ENCODE results near the gene WASHC2A. TPM values are rescaled to one million over a fixed set of nuclear protein-coding genes. Genes with fewer than 3 reads are reported as not detected.
"Not testable (repeated sequence)": the region's sequence is repeated elsewhere in the genome, so short reads cannot be mapped to it uniquely, and the experiment has no call there.

WASHC2A gene, protein sequence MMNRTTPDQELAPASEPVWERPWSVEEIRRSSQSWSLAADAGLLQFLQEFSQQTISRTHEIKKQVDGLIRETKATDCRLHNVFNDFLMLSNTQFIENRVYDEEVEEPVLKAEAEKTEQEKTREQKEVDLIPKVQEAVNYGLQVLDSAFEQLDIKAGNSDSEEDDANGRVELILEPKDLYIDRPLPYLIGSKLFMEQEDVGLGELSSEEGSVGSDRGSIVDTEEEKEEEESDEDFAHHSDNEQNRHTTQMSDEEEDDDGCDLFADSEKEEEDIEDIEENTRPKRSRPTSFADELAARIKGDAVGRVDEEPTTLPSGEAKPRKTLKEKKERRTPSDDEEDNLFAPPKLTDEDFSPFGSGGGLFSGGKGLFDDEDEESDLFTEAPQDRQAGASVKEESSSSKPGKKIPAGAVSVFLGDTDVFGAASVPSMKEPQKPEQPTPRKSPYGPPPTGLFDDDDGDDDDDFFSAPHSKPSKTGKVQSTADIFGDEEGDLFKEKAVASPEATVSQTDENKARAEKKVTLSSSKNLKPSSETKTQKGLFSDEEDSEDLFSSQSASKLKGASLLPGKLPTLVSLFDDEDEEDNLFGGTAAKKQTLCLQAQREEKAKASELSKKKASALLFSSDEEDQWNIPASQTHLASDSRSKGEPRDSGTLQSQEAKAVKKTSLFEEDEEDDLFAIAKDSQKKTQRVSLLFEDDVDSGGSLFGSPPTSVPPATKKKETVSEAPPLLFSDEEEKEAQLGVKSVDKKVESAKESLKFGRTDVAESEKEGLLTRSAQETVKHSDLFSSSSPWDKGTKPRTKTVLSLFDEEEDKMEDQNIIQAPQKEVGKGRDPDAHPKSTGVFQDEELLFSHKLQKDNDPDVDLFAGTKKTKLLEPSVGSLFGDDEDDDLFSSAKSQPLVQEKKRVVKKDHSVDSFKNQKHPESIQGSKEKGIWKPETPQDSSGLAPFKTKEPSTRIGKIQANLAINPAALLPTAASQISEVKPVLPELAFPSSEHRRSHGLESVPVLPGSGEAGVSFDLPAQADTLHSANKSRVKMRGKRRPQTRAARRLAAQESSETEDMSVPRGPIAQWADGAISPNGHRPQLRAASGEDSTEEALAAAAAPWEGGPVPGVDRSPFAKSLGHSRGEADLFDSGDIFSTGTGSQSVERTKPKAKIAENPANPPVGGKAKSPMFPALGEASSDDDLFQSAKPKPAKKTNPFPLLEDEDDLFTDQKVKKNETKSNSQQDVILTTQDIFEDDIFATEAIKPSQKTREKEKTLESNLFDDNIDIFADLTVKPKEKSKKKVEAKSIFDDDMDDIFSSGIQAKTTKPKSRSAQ (N-terminal part only)
- 10 to 100 TPM; 14.8 to 18.8 TPM for total RNA-seq
- polyA plus RNA-seq, result 1 to 10 TPM; 5.3 to 7.5 TPM

DNA sequence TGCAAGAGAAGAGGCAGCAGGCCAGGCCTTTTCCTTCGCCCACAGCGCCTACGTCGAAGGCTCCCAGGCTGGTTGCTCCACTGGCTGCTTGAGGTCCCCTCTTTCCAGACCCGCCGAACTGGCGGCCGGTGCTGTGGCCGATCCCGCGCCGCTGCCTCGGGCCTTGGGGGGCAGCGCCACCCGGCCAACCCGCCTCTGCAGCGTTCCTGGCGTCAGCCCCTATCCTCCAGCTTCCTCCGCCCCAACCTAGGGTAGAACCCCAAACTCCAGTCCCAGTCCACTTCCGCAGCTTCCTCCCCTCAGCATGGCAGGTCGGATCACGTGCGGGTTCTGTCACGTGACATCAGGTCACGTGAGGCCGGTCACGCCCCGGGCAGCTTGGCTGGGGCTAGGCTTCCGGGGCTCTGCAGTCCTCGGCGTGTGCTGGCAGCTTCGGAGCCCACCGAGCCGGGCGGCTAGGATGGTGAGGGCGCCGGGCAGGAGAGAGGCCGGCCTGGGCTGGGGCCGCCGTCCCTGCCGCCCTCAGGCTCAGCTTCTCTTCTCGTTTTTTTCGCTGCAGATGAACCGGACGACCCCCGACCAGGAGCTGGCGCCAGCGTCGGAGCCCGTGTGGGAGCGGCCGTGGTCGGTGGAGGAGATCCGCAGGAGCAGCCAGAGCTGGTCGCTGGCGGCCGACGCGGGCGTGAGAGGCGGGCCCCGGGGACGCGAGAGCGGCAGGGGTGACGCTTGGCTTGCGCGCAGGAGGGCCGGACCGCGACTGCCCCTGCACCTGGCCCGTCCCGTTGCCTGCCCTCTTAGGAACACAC, at the start of gene WASHC2A:
TSS of gene WASHC2A (plus strand) at position 409 of the 806 bp plus-strand sequence. CDS start at position 461, 52 bp downstream.
- not testable (repeated sequence) for H3K4me1 ChIP-seq (ENCODE audit: control insufficient read depth in 4 of 4, insufficient read depth in 4 of 4, low read length in 3 of 4); H3K9me3 ChIP-seq (ENCODE audit: control insufficient read depth in 4 of 4, low read length in 3 of 4); H3K36me3 ChIP-seq (ENCODE audit: control insufficient read depth in 4 of 4, insufficient read depth in 3 of 4, low read depth in 1 of 4, low read length in 3 of 4); H3K27me3 ChIP-seq (ENCODE audit: control insufficient read depth in 4 of 4, insufficient read depth in 4 of 4, low read length in 3 of 4); H3K9ac ChIP-seq (ENCODE audit: low read depth in 1 of 2, low read length in 2 of 2)
- WGBS, result under 1% methylated on average over 50 of the region's 73 CpGs
- Histone ChIP-seq H3K4me3 (ENCODE audit: low read depth in 1 of 3, low read length in 3 of 3) (peak within 1 kb of the TSS; percentile 63 to 71 (median 66)), H3K27ac (ENCODE audit: low read depth in 1 of 2, low read length in 2 of 2) (peak within 1 kb of the TSS; percentile 48 to 71)
- TF ChIP-seq YY1 (IDR thresholded peaks at IDR 0.05) (peak; percentile 53), GABPA (IDR thresholded peaks at IDR 0.05 in 1 of 2, conservative IDR thresholded peaks at IDR 0.05 in 1 of 2) (peak in 1 of 2 donors; percentile 63)
- TF ChIP-seq, protein P1, sequence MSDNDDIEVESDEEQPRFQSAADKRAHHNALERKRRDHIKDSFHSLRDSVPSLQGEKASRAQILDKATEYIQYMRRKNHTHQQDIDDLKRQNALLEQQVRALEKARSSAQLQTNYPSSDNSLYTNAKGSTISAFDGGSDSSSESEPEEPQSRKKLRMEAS (IDR thresholded peaks at IDR 0.05), result peak; percentile 19
- DNase-seq (ENCODE audit: low spot score), result peak; percentile 41

DNA sequence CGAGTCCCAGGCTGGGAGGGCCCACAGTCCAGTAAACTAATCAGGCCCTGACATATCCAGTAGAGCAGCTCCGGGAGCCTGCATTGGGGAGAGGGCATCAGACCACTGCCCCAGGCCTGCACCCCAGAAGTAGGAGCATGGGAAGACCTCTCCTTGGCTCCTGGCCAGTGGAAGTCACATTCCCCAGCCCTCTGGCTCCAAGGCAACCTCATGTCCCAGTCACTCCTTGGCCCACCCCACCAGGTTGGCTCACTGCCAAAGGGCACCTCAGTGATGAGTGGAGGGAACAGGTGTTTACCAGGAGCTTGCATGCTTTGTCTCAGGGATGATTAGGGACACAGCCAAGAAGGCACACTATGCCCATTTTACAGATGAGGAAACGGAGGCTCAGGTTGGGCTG, 48.5 kb upstream of the WASHC2A start:
- not testable (repeated sequence) for H3K27me3 ChIP-seq (ENCODE audit: control insufficient read depth in 4 of 4, insufficient read depth in 4 of 4, low read length in 3 of 4); H3K27ac ChIP-seq (ENCODE audit: low read depth in 1 of 2, low read length in 2 of 2); H3K9me3 ChIP-seq (ENCODE audit: control insufficient read depth in 4 of 4, low read length in 3 of 4); H3K36me3 ChIP-seq (ENCODE audit: control insufficient read depth in 4 of 4, insufficient read depth in 3 of 4, low read depth in 1 of 4, low read length in 3 of 4); H3K4me1 ChIP-seq (ENCODE audit: control insufficient read depth in 4 of 4, insufficient read depth in 4 of 4, low read length in 3 of 4); H3K4me3 ChIP-seq (ENCODE audit: low read depth in 1 of 3, low read length in 3 of 3); H3K9ac ChIP-seq (ENCODE audit: low read depth in 1 of 2, low read length in 2 of 2); DNase-seq (ENCODE audit: low spot score)
- 87% methylated on average over 3 of the region's 3 CpGs for WGBS

DNA sequence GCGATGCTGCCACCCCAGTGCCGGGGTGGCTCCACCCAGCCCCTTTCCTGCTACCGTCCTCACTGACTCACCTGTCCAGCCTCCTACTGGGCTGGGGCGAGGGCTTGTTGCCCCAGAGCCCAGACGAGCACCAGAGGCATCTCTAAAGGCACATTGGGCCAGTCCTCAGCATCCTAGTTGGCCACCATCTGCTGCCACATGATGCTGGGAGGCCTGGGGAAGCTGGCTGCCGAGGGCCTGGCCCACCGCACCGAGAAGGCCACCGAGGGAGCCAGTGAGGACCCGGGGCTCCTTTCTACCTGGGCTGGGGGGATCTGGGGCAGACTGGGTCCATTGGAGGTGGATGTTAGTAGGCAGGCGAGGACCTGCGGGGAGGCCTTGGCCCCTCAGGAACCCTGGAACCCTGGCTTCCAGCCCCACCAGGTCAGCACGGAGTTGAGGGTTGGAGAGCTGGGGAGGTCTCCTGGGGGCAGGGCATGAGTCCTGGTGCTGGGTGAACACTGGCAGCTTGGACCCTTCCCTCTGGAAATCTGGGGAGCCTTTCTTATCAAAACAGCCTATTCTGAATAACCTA, 47.2 kb upstream of the WASHC2A start:
- not testable (repeated sequence) for H3K9ac ChIP-seq (ENCODE audit: low read depth in 1 of 2, low read length in 2 of 2)

DNA sequence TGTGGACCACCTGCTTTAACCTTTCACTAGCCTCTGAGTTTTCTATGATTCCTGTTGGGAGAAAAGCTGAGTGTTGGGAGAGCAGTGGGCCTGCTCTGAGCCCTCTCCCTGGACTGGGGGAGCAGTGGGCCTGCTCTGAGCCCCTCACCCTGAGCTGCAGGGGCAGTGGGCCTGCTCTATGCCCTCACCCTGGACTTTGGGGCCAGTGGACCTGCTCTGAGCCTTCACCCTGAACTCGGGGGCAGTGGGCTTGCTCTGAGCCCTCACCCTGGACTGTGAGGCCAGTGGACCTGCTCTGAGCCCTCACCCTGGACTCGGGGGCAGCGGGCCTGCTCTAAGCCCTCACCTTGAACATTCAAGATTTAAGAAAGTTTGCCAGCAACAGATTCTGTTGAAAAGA, 46.1 kb upstream of the WASHC2A start:
- no peaks in the 10 kb centered on the region for H3K9me3 ChIP-seq (ENCODE audit: control insufficient read depth in 4 of 4, low read length in 3 of 4)
- H3K4me1 ChIP-seq (ENCODE audit: control insufficient read depth in 4 of 4, insufficient read depth in 4 of 4, low read length in 3 of 4), result no peaks in the 10 kb centered on the region
- H3K27me3 ChIP-seq (ENCODE audit: control insufficient read depth in 4 of 4, insufficient read depth in 4 of 4, low read length in 3 of 4), result no peaks in the 10 kb centered on the region
- H3K9ac ChIP-seq (ENCODE audit: low read depth in 1 of 2, low read length in 2 of 2), result no peak overlapping the region
- no peaks in the 10 kb centered on the region for H3K36me3 ChIP-seq (ENCODE audit: control insufficient read depth in 4 of 4, insufficient read depth in 3 of 4, low read depth in 1 of 4, low read length in 3 of 4)
- no peak overlapping the region for H3K27ac ChIP-seq (ENCODE audit: low read depth in 1 of 2, low read length in 2 of 2)
- no peak for DNase-seq (ENCODE audit: low spot score)
- WGBS, result 83% methylated on average over 3 of the region's 3 CpGs
- H3K4me3 ChIP-seq (ENCODE audit: low read depth in 1 of 3, low read length in 3 of 3), result no peak overlapping the region
- TF ChIP-seq GABPA (IDR thresholded peaks at IDR 0.05 in 1 of 2, conservative IDR thresholded peaks at IDR 0.05 in 1 of 2) (no peak), RAD21 (IDR thresholded peaks at IDR 0.05) (no peak), JUND (IDR thresholded peaks at IDR 0.05) (no peak), HNF4G (IDR thresholded peaks at IDR 0.05) (no peak), NR2F2 (IDR thresholded peaks at IDR 0.05) (no peak), SP1 (IDR thresholded peaks at IDR 0.05) (no peak)
- TF ChIP-seq, protein P2, sequence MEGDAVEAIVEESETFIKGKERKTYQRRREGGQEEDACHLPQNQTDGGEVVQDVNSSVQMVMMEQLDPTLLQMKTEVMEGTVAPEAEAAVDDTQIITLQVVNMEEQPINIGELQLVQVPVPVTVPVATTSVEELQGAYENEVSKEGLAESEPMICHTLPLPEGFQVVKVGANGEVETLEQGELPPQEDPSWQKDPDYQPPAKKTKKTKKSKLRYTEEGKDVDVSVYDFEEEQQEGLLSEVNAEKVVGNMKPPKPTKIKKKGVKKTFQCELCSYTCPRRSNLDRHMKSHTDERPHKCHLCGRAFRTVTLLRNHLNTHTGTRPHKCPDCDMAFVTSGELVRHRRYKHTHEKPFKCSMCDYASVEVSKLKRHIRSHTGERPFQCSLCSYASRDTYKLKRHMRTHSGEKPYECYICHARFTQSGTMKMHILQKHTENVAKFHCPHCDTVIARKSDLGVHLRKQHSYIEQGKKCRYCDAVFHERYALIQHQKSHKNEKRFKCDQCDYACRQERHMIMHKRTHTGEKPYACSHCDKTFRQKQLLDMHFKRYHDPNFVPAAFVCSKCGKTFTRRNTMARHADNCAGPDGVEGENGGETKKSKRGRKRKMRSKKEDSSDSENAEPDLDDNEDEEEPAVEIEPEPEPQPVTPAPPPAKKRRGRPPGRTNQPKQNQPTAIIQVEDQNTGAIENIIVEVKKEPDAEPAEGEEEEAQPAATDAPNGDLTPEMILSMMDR (IDR thresholded peaks at IDR 0.05; ENCODE audit: low read depth, low read length, missing input control), result no peak
- TF ChIP-seq, protein P1 (IDR thresholded peaks at IDR 0.05), result no peak
- TF ChIP-seq, protein P3, sequence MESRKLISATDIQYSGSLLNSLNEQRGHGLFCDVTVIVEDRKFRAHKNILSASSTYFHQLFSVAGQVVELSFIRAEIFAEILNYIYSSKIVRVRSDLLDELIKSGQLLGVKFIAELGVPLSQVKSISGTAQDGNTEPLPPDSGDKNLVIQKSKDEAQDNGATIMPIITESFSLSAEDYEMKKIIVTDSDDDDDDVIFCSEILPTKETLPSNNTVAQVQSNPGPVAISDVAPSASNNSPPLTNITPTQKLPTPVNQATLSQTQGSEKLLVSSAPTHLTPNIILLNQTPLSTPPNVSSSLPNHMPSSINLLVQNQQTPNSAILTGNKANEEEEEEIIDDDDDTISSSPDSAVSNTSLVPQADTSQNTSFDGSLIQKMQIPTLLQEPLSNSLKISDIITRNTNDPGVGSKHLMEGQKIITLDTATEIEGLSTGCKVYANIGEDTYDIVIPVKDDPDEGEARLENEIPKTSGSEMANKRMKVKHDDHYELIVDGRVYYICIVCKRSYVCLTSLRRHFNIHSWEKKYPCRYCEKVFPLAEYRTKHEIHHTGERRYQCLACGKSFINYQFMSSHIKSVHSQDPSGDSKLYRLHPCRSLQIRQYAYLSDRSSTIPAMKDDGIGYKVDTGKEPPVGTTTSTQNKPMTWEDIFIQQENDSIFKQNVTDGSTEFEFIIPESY (IDR thresholded peaks at IDR 0.05), result no peak
- TF ChIP-seq, protein P4, sequence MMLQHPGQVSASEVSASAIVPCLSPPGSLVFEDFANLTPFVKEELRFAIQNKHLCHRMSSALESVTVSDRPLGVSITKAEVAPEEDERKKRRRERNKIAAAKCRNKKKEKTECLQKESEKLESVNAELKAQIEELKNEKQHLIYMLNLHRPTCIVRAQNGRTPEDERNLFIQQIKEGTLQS (IDR thresholded peaks at IDR 0.05), result no peak

More for the DNA sequence above, 47.2 kb upstream of the WASHC2A start:
- not testable (repeated sequence) for H3K27ac ChIP-seq (ENCODE audit: low read depth in 1 of 2, low read length in 2 of 2); H3K9me3 ChIP-seq (ENCODE audit: control insufficient read depth in 4 of 4, low read length in 3 of 4); H3K4me1 ChIP-seq (ENCODE audit: control insufficient read depth in 4 of 4, insufficient read depth in 4 of 4, low read length in 3 of 4); H3K36me3 ChIP-seq (ENCODE audit: control insufficient read depth in 4 of 4, insufficient read depth in 3 of 4, low read depth in 1 of 4, low read length in 3 of 4); H3K27me3 ChIP-seq (ENCODE audit: control insufficient read depth in 4 of 4, insufficient read depth in 4 of 4, low read length in 3 of 4); H3K4me3 ChIP-seq (ENCODE audit: low read depth in 1 of 3, low read length in 3 of 3); DNase-seq (ENCODE audit: low spot score)
- WGBS, result 87% methylated on average over 13 of the region's 13 CpGs
